Hematopoietic multipotent progenitor cell (in vitro differentiated cells): Measurements from ENCODE around the gene TRAF2. TPM values are rescaled to one million over a fixed set of nuclear protein-coding genes. Genes with fewer than 3 reads are reported as not detected.

ENCODE experiments used
- DNase-seq, 3 donors: peaks; one replicate each; pipeline ENCODE4 v3.0.0-alpha.2; 2011 to 2015; ENCODE audit warnings: low read depth in 2 of 3, low spot score in 2 of 3
- total RNA-seq: library from RNA; depleted of rRNA; stranded (reverse); fragments of >200 nt; gene quantifications from one replicate; pipeline ENCODE4 v1.2.3, GENCODE V29; 2012

Gene TRAF2
- total RNA-seq, 1 donor = 20.5 TPM

GRCh38 chr9:136847088-136847825 is 39.1 kb upstream of the TRAF2 start:
- no peak for DNase-seq

- DNase-seq = peak in 1 of 3 donors; percentile 52
Measured at GRCh38 chr9:136847826-136848392, 38.4 kb upstream of the TRAF2 start.

- DNase-seq = peak in 1 of 3 donors; percentile 57
Measured at GRCh38 chr9:136848393-136849037, 37.8 kb upstream of the TRAF2 start.

GRCh38 chr9:136849038-136849959 is 37.0 kb upstream of the TRAF2 start, which contains the start of gene PHPT1:
Gene PHPT1 (plus strand): TSS chr9:136849409. CDS start chr9:136849431, 22 bp downstream.
- DNase-seq = peak; percentile 90 to 98 (median 97)

GRCh38 chr9:136849960-136850865 is 36.1 kb upstream of the TRAF2 start:
- DNase-seq = no peak

GRCh38 chr9:136850866-136851775 is 35.2 kb upstream of the TRAF2 start:
- DNase-seq = no peak

- no peak for DNase-seq
Measured at GRCh38 chr9:136851941-136852663, 34.2 kb upstream of the TRAF2 start, which contains the start of gene MAMDC4. Gene MAMDC4 (plus strand): TSS chr9:136852346. CDS start chr9:136852417, 71 bp downstream.

- no peak for DNase-seq
Measured at GRCh38 chr9:136852664-136853595, 33.4 kb upstream of the TRAF2 start.

- DNase-seq = no peak
Measured at GRCh38 chr9:136853596-136854112, 32.7 kb upstream of the TRAF2 start.

GRCh38 chr9:136854113-136854841 is 32.0 kb upstream of the TRAF2 start:
- no peak for DNase-seq

- DNase-seq = no peak
Measured at GRCh38 chr9:136854842-136855460, 31.4 kb upstream of the TRAF2 start.

- DNase-seq = no peak
Measured at GRCh38 chr9:136855461-136856078, 30.7 kb upstream of the TRAF2 start.

GRCh38 chr9:136856079-136856476 is 30.2 kb upstream of the TRAF2 start:
- no peak for DNase-seq

- DNase-seq = no peak
Measured at GRCh38 chr9:136856541-136857141, 29.7 kb upstream of the TRAF2 start.

- DNase-seq = no peak
Measured at GRCh38 chr9:136857166-136857565, 29.1 kb upstream of the TRAF2 start.
